G401 (cell line): Measurements from ENCODE around the gene GNG11. TPM values are rescaled to one million over a fixed set of nuclear protein-coding genes. Genes with fewer than 3 reads are reported as not detected.

Experiments
- total RNA-seq: library from RNA; depleted of rRNA; stranded (reverse); fragments of >200 nt; shearing (Covaris generic); gene quantifications from 2 replicates; pipeline ENCODE4 v1.2.3, GENCODE V29; 2014; rRNA removed

Gene GNG11
- total RNA-seq, 1 experiment from 2014 or later: not detected

Other genes with a start within 250 kb of the GNG11 start
- gene TFPI2, start 31.0 kb upstream of the GNG11 start, total RNA-seq: 0.86 TPM in 1 of 2 replicates, not detected in the other
- not detected in 2 replicates for gene GNGT1, start 15.2 kb upstream of the GNG11 start, total RNA-seq
- gene BET1, start 82.6 kb downstream of the GNG11 start, total RNA-seq: 20.9 and 30.8 TPM in 2 replicates